CD14-positive monocyte (primary cell): ENCODE results near the gene PDC. TPM values are rescaled to one million over a fixed set of nuclear protein-coding genes. Genes with fewer than 3 reads are reported as not detected.
"Not testable (repeated sequence)": the region's sequence is repeated elsewhere in the genome, so short reads cannot be mapped to it uniquely, and the experiment has no call there.

Experiments
- DNase-seq, 3 donors: peaks; one replicate each; pipeline ENCODE4 v3.0.0-alpha.2; 2011 to 2022
- H2AFZ ChIP-seq: 2 replicates; pipeline ENCODE4 v1.6.0; 2012; ENCODE audit warnings: mild to moderate bottlenecking, low read depth, low read length, inconsistent platforms; ENCODE audit not compliant: insufficient read depth, poor library complexity, severe bottlenecking
- H3K27ac ChIP-seq, 2 donors: 1 replicate in 1 of 2; 2 replicates in 1 of 2; pipeline ENCODE4 v1.5.1; 2012 to 2013; ENCODE audit warnings: low read length in 2 of 2, control low read depth in 1 of 2, inconsistent platforms in 1 of 2, low read depth in 1 of 2, mild to moderate bottlenecking in 1 of 2
- H3K27me3 ChIP-seq, 2 donors: one replicate each; pipeline versions ENCODE4 v1.6.0 to v1.6.1; 2011 to 2013; ENCODE audit warnings: low read length in 2 of 2; ENCODE audit not compliant: control insufficient read depth in 2 of 2, insufficient read depth in 2 of 2
- H3K36me3 ChIP-seq, 2 donors: replicated peaks in 1 of 2; 1 replicate in 1 of 2; 2 replicates in 1 of 2; pipeline versions ENCODE4 v1.5.1 to v1.6.1; 2012 to 2013; ENCODE audit warnings: low read length in 2 of 2, control low read depth in 1 of 2, inconsistent platforms in 1 of 2, mild to moderate bottlenecking in 1 of 2; ENCODE audit not compliant: insufficient read depth in 2 of 2, control insufficient read depth in 1 of 2
- H3K4me1 ChIP-seq, 2 donors: 1 replicate in 1 of 2; 2 replicates in 1 of 2; pipeline versions ENCODE4 v1.5.1 to v1.6.1; 2012 to 2013; ENCODE audit warnings: low read length in 2 of 2, control low read depth in 1 of 2, inconsistent platforms in 1 of 2, mild to moderate bottlenecking in 1 of 2, moderate library complexity in 1 of 2; ENCODE audit not compliant: insufficient read depth in 2 of 2, control insufficient read depth in 1 of 2
- H3K4me2 ChIP-seq: replicated peaks from 2 replicates; pipeline ENCODE3; 2012; ENCODE audit warnings: low read length, moderate library complexity, mild to moderate bottlenecking; ENCODE audit not compliant: poor library complexity, severe bottlenecking; ENCODE audit errors: extremely low read depth
- H3K4me3 ChIP-seq, 3 experiments: fragments of 200-600 bp in 1 of 3; sonication (generic) in 1 of 3; replicated peaks in 1 of 3; 1 replicate in 2 of 3; 2 replicates in 1 of 3; pipeline ENCODE4 v1.5.1; 2011 to 2013; ENCODE audit warnings: low read length in 3 of 3, mild to moderate bottlenecking in 3 of 3, control low read depth in 2 of 3, low read depth in 2 of 3, inconsistent platforms in 1 of 3, moderate library complexity in 1 of 3
- H3K79me2 ChIP-seq: 2 replicates; pipeline ENCODE4 v1.6.0; 2012; ENCODE audit warnings: mild to moderate bottlenecking, control low read depth, inconsistent platforms, low read length, moderate library complexity; ENCODE audit not compliant: insufficient read depth
- H3K9ac ChIP-seq: 2 replicates; pipeline ENCODE4 v1.6.0; 2017; ENCODE audit warnings: low read length, mild to moderate bottlenecking; ENCODE audit not compliant: insufficient read depth, poor library complexity, severe bottlenecking
- H3K9me3 ChIP-seq, 2 donors: replicated peaks in 1 of 2; 1 replicate in 1 of 2; 2 replicates in 1 of 2; pipeline versions ENCODE4 v1.5.1 to v1.6.1; 2012 to 2013; ENCODE audit warnings: low read length in 2 of 2, control low read depth in 1 of 2; ENCODE audit not compliant: control insufficient read depth in 1 of 2, insufficient read depth in 1 of 2
- H4K20me1 ChIP-seq: 2 replicates; pipeline ENCODE4 v1.6.0; 2012; ENCODE audit warnings: mild to moderate bottlenecking, low read length, control low read depth, moderate library complexity; ENCODE audit not compliant: insufficient read depth
- H3K27ac Mint-ChIP-seq, 7 donors: one replicate each; pipeline ENCODE4 v1.8.0; 2020; ENCODE audit warnings: mild to moderate bottlenecking in 7 of 7, mixed read lengths in 7 of 7, moderate library complexity in 6 of 7, inconsistent platforms in 2 of 7
- H3K27me3 Mint-ChIP-seq, 3 donors: one replicate each; pipeline ENCODE4 v1.8.0; 2021 to 2022; ENCODE audit warnings: low read depth in 3 of 3, mild to moderate bottlenecking in 3 of 3, mixed read lengths in 3 of 3, moderate library complexity in 3 of 3, inconsistent platforms in 1 of 3
- H3K36me3 Mint-ChIP-seq, 2 donors: one replicate each; pipeline ENCODE4 v1.8.0; 2020; ENCODE audit warnings: mixed read lengths in 2 of 2, inconsistent platforms in 1 of 2, mild to moderate bottlenecking in 1 of 2
- H3K4me1 Mint-ChIP-seq: one replicate; pipeline ENCODE4 v1.8.0; 2020; ENCODE audit warnings: mild to moderate bottlenecking, mixed read lengths
- H3K4me3 Mint-ChIP-seq, 2 donors: one replicate each; pipeline ENCODE4 v1.8.0; 2020; ENCODE audit warnings: mild to moderate bottlenecking in 2 of 2, mixed read lengths in 2 of 2, moderate library complexity in 1 of 2
- H3K9me3 Mint-ChIP-seq, 7 donors: one replicate each; pipeline ENCODE4 v1.8.0; 2020 to 2022; ENCODE audit warnings: mixed read lengths in 7 of 7, mild to moderate bottlenecking in 6 of 7, moderate library complexity in 6 of 7, inconsistent platforms in 2 of 7
- CTCF ChIP-seq: fragments of 200-600 bp; IDR thresholded peaks from one replicate; pipeline ENCODE4 v1.8.0; 2022; ENCODE audit warnings: antibody characterized with exemption, mild to moderate bottlenecking
- WGBS: methylation state at CpG from one replicate; pipeline ENCODE4 v1.1.5; 2013; ENCODE audit warnings: missing lambda C conversion rate; ENCODE audit not compliant: insufficient coverage; 5-methylcytosine and 5-hydroxymethylcytosine counted together
- intact Hi-C, 2 donors: fragments of 100-400 bp; cut with micrococcal nuclease; formaldehyde crosslinking; loops; one replicate each; pipeline versions ENCODE4 v1.15.0 to v1.15.1; 2023
- polyA plus RNA-seq, 3 donors: library from polyadenylated mRNA; depleted of rRNA in 1 of 3; unstranded in 2 of 3; stranded (reverse) in 1 of 3; fragments of 300-500 nt in 2 of 3; fragments of >200 nt in 1 of 3; fragmentation: Illumina TruSeq in 2 of 3; gene quantifications; 1 replicate in 2 of 3; 2 replicates in 1 of 3; pipeline ENCODE4 v1.2.3, GENCODE V29; 2012 to 2021

PDC gene
- polyA plus RNA-seq, 3 donors, result not detected

DNA sequence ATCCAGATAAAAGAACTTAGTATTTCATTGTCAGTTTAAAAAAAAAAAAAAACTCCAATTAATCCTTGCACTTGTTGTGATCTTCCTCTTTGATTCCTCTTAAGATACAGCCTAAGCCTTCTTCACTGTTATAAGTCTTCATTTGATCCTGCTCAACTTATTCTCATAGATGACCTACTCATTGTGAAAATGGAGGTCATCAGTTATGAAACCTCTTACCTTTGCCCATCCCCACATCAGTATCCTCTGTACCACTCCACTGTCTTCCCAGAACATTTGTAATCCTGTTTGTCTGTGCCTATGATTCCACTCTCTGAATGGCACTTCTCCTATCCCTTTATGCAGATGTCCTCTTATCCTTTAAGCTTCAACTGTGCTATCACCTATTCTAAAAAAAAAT is 57.3 kb downstream of the PDC start:
- intact Hi-C loops, result loop anchor here in 1 of 2 donors (10.0 kb wide), 1 partner anchor 581 kb away; no protein-coding TSS in a partner anchor

DNA sequence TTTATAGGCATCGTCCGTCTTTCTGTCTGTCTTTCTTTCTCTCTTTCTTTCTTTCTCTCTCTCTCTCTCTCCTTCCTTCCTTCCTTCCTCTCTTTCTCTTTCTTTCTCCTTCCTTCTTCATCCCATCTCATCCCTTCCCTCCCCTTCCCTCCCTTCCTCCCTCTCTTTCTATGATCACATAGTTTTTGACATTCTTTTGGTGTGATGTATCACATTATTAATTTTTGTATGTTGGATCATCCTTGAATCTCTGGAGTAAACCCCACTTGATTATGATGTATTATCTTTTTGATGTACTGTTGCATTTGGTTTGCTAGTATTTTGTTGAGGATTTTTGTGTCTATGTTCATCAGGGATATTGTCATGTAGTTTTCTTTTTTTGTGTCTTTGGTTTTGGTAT is 59.5 kb downstream of the PDC start:
- H3K4me2 ChIP-seq, H2AFZ ChIP-seq, H3K27me3 ChIP-seq, H3K79me2 ChIP-seq, H4K20me1 ChIP-seq, H3K4me3 ChIP-seq, DNase-seq, H3K4me3 Mint-ChIP-seq, H3K9me3 Mint-ChIP-seq, H3K27me3 Mint-ChIP-seq, H3K9me3 ChIP-seq, H3K27ac ChIP-seq, H3K4me1 ChIP-seq, H3K4me1 Mint-ChIP-seq, H3K9ac ChIP-seq: not testable (repeated sequence)
- WGBS, result 94% methylated on average over 2 of the region's 2 CpGs
- Mint-ChIP-seq H3K36me3 (peaks cover 41 to 53% of the 10 kb centered on the region in 2 donors), H3K27ac (peak overlapping the region in 2 of 7 donors; percentile 32 to 37)
- peaks cover 46 to 80% of the 10 kb centered on the region in 2 donors for H3K36me3 ChIP-seq
- intact Hi-C loops, result loop anchor here in 1 of 2 donors (10.0 kb wide), 1 partner anchor 583 kb away; no protein-coding TSS in a partner anchor

More for the DNA sequence above, 57.3 kb downstream of the PDC start:
- no peaks in the 10 kb centered on the region for H3K27me3 ChIP-seq
- H4K20me1 ChIP-seq, result no peaks in the 10 kb centered on the region
- Mint-ChIP-seq H3K9me3 (no peaks in the 10 kb centered on the region), H3K36me3 (peaks cover 50 to 57% of the 10 kb centered on the region in 2 donors), H3K27me3 (peaks cover 0 to 2% (median 0%) of the 10 kb centered on the region in 3 donors), H3K27ac (peak overlapping the region in 1 of 7 donors; percentile 7), H3K4me1 (peaks cover 2% of the 10 kb centered on the region), H3K4me3 (no peak overlapping the region)
- H3K9ac ChIP-seq, result no peak overlapping the region
- no peak overlapping the region for H3K4me3 ChIP-seq
- H3K9me3 ChIP-seq, result no peaks in the 10 kb centered on the region
- no peaks in the 10 kb centered on the region for H3K79me2 ChIP-seq
- DNase-seq, result no peak
- H3K4me2 ChIP-seq, result no peak overlapping the region
- no peak overlapping the region for H2AFZ ChIP-seq
- H3K4me1 ChIP-seq, result no peaks in the 10 kb centered on the region
- H3K27ac ChIP-seq, result no peak overlapping the region
- no peak for TF ChIP-seq CTCF
- H3K36me3 ChIP-seq, result peaks cover 52 to 78% of the 10 kb centered on the region in 2 donors

Other genes with a start within 250 kb of the PDC start
- gene PRG4, start 164.8 kb downstream of the PDC start, polyA plus RNA-seq, result not detected
- 10 to 100 TPM in 2 of 3 donors, 1 to 10 TPM in 1; 4.3 to 23.3 (median 13.2) TPM for gene TPR, start 85.9 kb downstream of the PDC start, polyA plus RNA-seq
- gene ODR4, start 85.3 kb downstream of the PDC start, polyA plus RNA-seq, result 10 to 100 TPM in 1 of 3 donors, 1 to 10 TPM in 2; 6.4 to 10.1 (median 9.7) TPM
- 100 to 1,000 TPM in 2 of 3 donors, 10 to 100 TPM in 1; 39.2 to 159 (median 113) TPM for gene PTGS2, start 219.3 kb upstream of the PDC start, polyA plus RNA-seq